H1 (cell line): Measurements from ENCODE around the gene SHC3. TPM values are rescaled to one million over a fixed set of nuclear protein-coding genes. Genes with fewer than 3 reads are reported as not detected.

Experiments used
- CTCF ChIA-PET: fragments of 300-600 bp; sonication (Branson Sonifier 250); formaldehyde crosslinking; loops from one replicate; lab custom pipeline; 2021; ENCODE audit not compliant: partially characterized antibody; lab: Charles Lee
- POLR2A ChIA-PET: fragments of 300-600 bp; sonication (Branson Sonifier 250); formaldehyde crosslinking; loops from one replicate; lab custom pipeline; 2021; ENCODE audit warnings: inconsistent platforms; ENCODE audit not compliant: partially characterized antibody; lab: Charles Lee
- DNase-seq, 2 experiments: peaks; one replicate each; pipeline versions ENCODE4 v3.0.0 to v3.0.0-alpha.2; 2010 to 2022; ENCODE audit warnings: low spot score in 2 of 2, low read depth in 1 of 2, mixed read lengths in 1 of 2
- FAIRE-seq: peaks from 2 replicates; lab custom pipeline; 2011; peaks lifted over from hg19 to GRCh38; lab: Jason Lieb, UNC
- H2AFZ ChIP-seq: 2 replicates; pipeline ENCODE4 v1.8.1; 2012; ENCODE audit warnings: low read length, inconsistent platforms
- H2AK5ac ChIP-seq: 2 replicates; pipeline ENCODE4 v1.6.1; 2013; ENCODE audit warnings: low read depth, low read length
- H2BK120ac ChIP-seq: replicated peaks from 2 replicates; pipeline ENCODE3; 2013; ENCODE audit warnings: low read depth, low read length, inconsistent platforms
- H2BK12ac ChIP-seq: 2 replicates; pipeline ENCODE4 v1.6.1; 2013; ENCODE audit warnings: low read depth, low read length
- H2BK15ac ChIP-seq: 2 replicates; pipeline ENCODE4 v1.6.1; 2013; ENCODE audit warnings: low read length
- H2BK20ac ChIP-seq: 2 replicates; pipeline ENCODE4 v1.6.1; 2013; ENCODE audit warnings: low read length
- H2BK5ac ChIP-seq: 2 replicates; pipeline ENCODE4 v1.6.1; 2013; ENCODE audit warnings: low read depth, low read length
- H3K14ac ChIP-seq: 2 replicates; pipeline ENCODE4 v1.6.1; 2013; ENCODE audit warnings: inconsistent platforms; ENCODE audit not compliant: insufficient read length
- H3K18ac ChIP-seq: 2 replicates; pipeline ENCODE4 v1.6.1; 2013; ENCODE audit warnings: low read length; ENCODE audit errors: extremely low read depth
- H3K23ac ChIP-seq: 2 replicates; pipeline ENCODE4 v1.6.1; 2013; ENCODE audit warnings: inconsistent platforms; ENCODE audit not compliant: insufficient read length
- H3K23me2 ChIP-seq: 2 replicates; pipeline ENCODE4 v1.6.1; 2013; ENCODE audit warnings: low read depth, low read length
- H3K27ac ChIP-seq: 2 replicates; pipeline ENCODE4 v1.6.1; 2011; ENCODE audit warnings: low read depth, low read length, inconsistent platforms
- H3K27me3 ChIP-seq, 4 experiments: replicated peaks in 1 of 4; 1 replicate in 1 of 4; 2 replicates in 3 of 4; pipeline versions ENCODE4 v1.6.1 to v1.8.1; 2011 to 2013; ENCODE audit warnings: low read length in 3 of 4, mild to moderate bottlenecking in 3 of 4, inconsistent platforms in 2 of 4, mixed read lengths in 2 of 4, moderate library complexity in 1 of 4; ENCODE audit not compliant: control insufficient read depth in 3 of 4, insufficient read depth in 3 of 4; ENCODE audit errors: extremely low read depth in 1 of 4
- H3K36me3 ChIP-seq, 4 experiments: 2 replicates each; pipeline versions ENCODE4 v1.6.1 to v1.8.1; 2011 to 2013; ENCODE audit warnings: mild to moderate bottlenecking in 4 of 4, low read length in 3 of 4, moderate library complexity in 2 of 4, control low read depth in 1 of 4, inconsistent platforms in 1 of 4; ENCODE audit not compliant: insufficient read depth in 4 of 4, control insufficient read depth in 2 of 4
- H3K4ac ChIP-seq: replicated peaks from 2 replicates; pipeline ENCODE3; 2013; ENCODE audit warnings: low read length, low read depth, mixed read lengths, inconsistent platforms; ENCODE audit not compliant: insufficient read length
- H3K4me1 ChIP-seq, 4 experiments: replicated peaks in 1 of 4; 1 replicate in 1 of 4; 2 replicates in 3 of 4; pipeline versions ENCODE4 v1.6.1 to v1.8.1; 2011 to 2013; ENCODE audit warnings: low read length in 3 of 4, inconsistent platforms in 2 of 4, mixed read lengths in 1 of 4; ENCODE audit not compliant: insufficient read depth in 4 of 4, control insufficient read depth in 3 of 4
- H3K4me2 ChIP-seq, 2 experiments: 2 replicates each; pipeline versions ENCODE4 v1.6.1 to v1.8.1; 2011 to 2013; ENCODE audit warnings: low read depth in 2 of 2, low read length in 2 of 2, control low read depth in 1 of 2, inconsistent platforms in 1 of 2, mild to moderate bottlenecking in 1 of 2; ENCODE audit not compliant: insufficient read depth in 1 of 2
- H3K4me3 ChIP-seq, 4 experiments: fragments of 200-600, 300-600 bp in 1 of 4; sonication (generic), shearing (Covaris generic), sonication (Bioruptor Twin) in 1 of 4; 2 replicates each; pipeline versions ENCODE4 v1.5.1 to v1.8.1; 2011 to 2016; ENCODE audit warnings: low read length in 4 of 4, low read depth in 3 of 4, control low read depth in 2 of 4, inconsistent platforms in 2 of 4, mild to moderate bottlenecking in 2 of 4, mixed read lengths in 1 of 4, moderate library complexity in 1 of 4; ENCODE audit not compliant: insufficient read depth in 2 of 4; ENCODE audit errors: extremely low read depth in 1 of 4
- H3K56ac ChIP-seq: replicated peaks from 2 replicates; pipeline ENCODE3; 2013; ENCODE audit warnings: low read depth, mild to moderate bottlenecking, mixed read lengths, low read length, inconsistent platforms; ENCODE audit not compliant: insufficient read length
- H3K79me1 ChIP-seq: 2 replicates; pipeline ENCODE4 v1.6.1; 2013; ENCODE audit warnings: low read depth, low read length, control low read depth
- H3K79me2 ChIP-seq, 2 experiments: 2 replicates each; pipeline versions ENCODE4 v1.6.1 to v1.8.1; 2012 to 2013; ENCODE audit warnings: low read length in 2 of 2, mild to moderate bottlenecking in 2 of 2, inconsistent platforms in 1 of 2; ENCODE audit not compliant: insufficient read depth in 2 of 2, control insufficient read depth in 1 of 2
- H3K9ac ChIP-seq, 4 experiments: replicated peaks in 1 of 4; 1 replicate in 1 of 4; 2 replicates in 3 of 4; pipeline versions ENCODE4 v1.6.1 to v1.8.1; 2011 to 2013; ENCODE audit warnings: low read depth in 3 of 4, low read length in 3 of 4, control low read depth in 2 of 4, mild to moderate bottlenecking in 2 of 4, moderate library complexity in 2 of 4, inconsistent platforms in 1 of 4; ENCODE audit errors: extremely low read depth in 1 of 4
- H3K9me3 ChIP-seq, 2 experiments: 2 replicates each; pipeline versions ENCODE4 v1.6.1 to v1.8.1; 2012 to 2013; ENCODE audit warnings: mild to moderate bottlenecking in 2 of 2, moderate library complexity in 2 of 2, control low read depth in 1 of 2, inconsistent platforms in 1 of 2, low read depth in 1 of 2, low read length in 1 of 2, mixed read lengths in 1 of 2; ENCODE audit not compliant: insufficient read depth in 2 of 2
- H4K20me1 ChIP-seq, 2 experiments: replicated peaks in 1 of 2; 2 replicates each; pipeline versions ENCODE3 to v1.8.1; 2011 to 2013; ENCODE audit warnings: inconsistent platforms in 2 of 2, low read length in 2 of 2, mild to moderate bottlenecking in 1 of 2; ENCODE audit not compliant: insufficient read depth in 2 of 2, control insufficient read depth in 1 of 2
- H4K5ac ChIP-seq: 2 replicates; pipeline ENCODE4 v1.6.1; 2013; ENCODE audit warnings: low read length, low read depth, mixed read lengths, inconsistent platforms; ENCODE audit not compliant: insufficient read length
- H4K8ac ChIP-seq: 2 replicates; pipeline ENCODE4 v1.8.0; 2013; ENCODE audit warnings: mild to moderate bottlenecking, moderate library complexity, low read length, inconsistent platforms; ENCODE audit not compliant: insufficient read depth; ENCODE audit errors: extremely low read depth
- H4K91ac ChIP-seq: replicated peaks from 2 replicates; pipeline ENCODE3; 2013; ENCODE audit warnings: low read length, mixed read lengths, inconsistent platforms; ENCODE audit not compliant: insufficient read length
- NRF1 ChIP-seq: IDR thresholded peaks from 2 replicates; pipeline ENCODE4 v1.6.1; 2011; ENCODE audit warnings: mild to moderate bottlenecking, low read depth, low read length, improper control_type of control experiment
- WGBS, 2 experiments: shearing (Covaris generic) in 1 of 2; methylation state at CpG; one replicate each; pipeline versions ENCODE4 v1.1.6 to v1.1.7; 2013 to 2015; ENCODE audit warnings: low lambda C conversion rate in 2 of 2, mixed read lengths in 2 of 2, inconsistent platforms in 1 of 2, low coverage in 1 of 2, missing lambda C conversion rate in 1 of 2; ENCODE audit not compliant: insufficient replicate concordance in 2 of 2, insufficient coverage in 1 of 2, insufficient read length in 1 of 2; ENCODE audit errors: extremely low coverage in 1 of 2, missing lambda C conversion rate in 1 of 2; 5-methylcytosine and 5-hydroxymethylcytosine counted together
- polyA plus RNA-seq, 7 experiments: library from polyadenylated mRNA; depleted of rRNA in 3 of 7; stranded (reverse) in 5 of 7; unstranded in 2 of 7; fragments of >200 nt in 5 of 7; fragments of 200-250 nt in 2 of 7; gene quantifications; 1 replicate in 5 of 7; 2 replicates in 1 of 7; 4 replicates in 1 of 7; pipeline versions ENCODE4 v1.2.1 to v1.2.3, GENCODE V29; 2011 to 2013; ENCODE audit warnings: missing spikeins in 2 of 7, mixed read lengths in 2 of 7
- total RNA-seq: library from RNA; stranded (reverse); fragmentation: NEBNext Ultra II Directional; extraction: Animal tissue kit (Norgen Biotek cat#: 25700); gene quantifications from 2 replicates; pipeline ENCODE4 v1.2.1, GENCODE V29; 2021

The SHC3 gene
- total and polyA plus RNA-seq, 2 of the 8 experiments (the other 6 are each of a cell fraction or from before 2014, with no cell fraction given), result 1.4 to 7.1 TPM

GRCh38 chr9:89078421-89078820, 100.2 kb downstream of the SHC3 start:
- no peak overlapping the region for H2BK20ac ChIP-seq
- no peaks in the 10 kb centered on the region for H3K79me1 ChIP-seq
- no peak overlapping the region for H3K27ac ChIP-seq
- 86% methylated on average over 6 of the region's 6 CpGs; no CpG with 5 or more reads in 1 of the 2 experiments for WGBS, 2 experiments
- ChIA-PET POLR2A (no interaction called here), CTCF (interaction anchor here (1.0 to 1.5 kb wide), 3 partner anchors 22 to 265 kb away, joined by 3 to 6 read pairs (median 3); no protein-coding TSS in a partner anchor)
- no peaks in the 10 kb centered on the region for H3K27me3 ChIP-seq
- no peak overlapping the region for H3K4me3 ChIP-seq
- H3K4me2 ChIP-seq, result no peak overlapping the region
- H4K5ac ChIP-seq, result no peak overlapping the region
- H4K91ac ChIP-seq, result no peak overlapping the region
- H3K23me2 ChIP-seq, result no peaks in the 10 kb centered on the region
- DNase-seq (no peak), FAIRE-seq (no peak)
- H3K4ac ChIP-seq, result no peak overlapping the region
- no peak overlapping the region for H2BK15ac ChIP-seq
- H2AFZ ChIP-seq, result no peak overlapping the region
- no peak overlapping the region for H2BK120ac ChIP-seq
- no peak overlapping the region for H3K56ac ChIP-seq
- no peak overlapping the region for H2AK5ac ChIP-seq
- H3K36me3 ChIP-seq, result no peaks in the 10 kb centered on the region
- H3K14ac ChIP-seq, result no peak overlapping the region
- no peak overlapping the region for H3K9ac ChIP-seq
- H3K18ac ChIP-seq, result no peak overlapping the region
- no peaks in the 10 kb centered on the region for H3K79me2 ChIP-seq
- peak overlapping the region; percentile 20; the same call in 1 of the 2 replicates for H4K8ac ChIP-seq
- no peaks in the 10 kb centered on the region; a peak in 1 of 7 replicates for H3K4me1 ChIP-seq
- no peak overlapping the region for H3K23ac ChIP-seq
- no peak overlapping the region for H2BK5ac ChIP-seq
- no peaks in the 10 kb centered on the region for H4K20me1 ChIP-seq
- no peak overlapping the region for H2BK12ac ChIP-seq
- H3K9me3 ChIP-seq, result no peaks in the 10 kb centered on the region
- TF ChIP-seq NRF1, result no peak
